Motor neuron (in vitro differentiated cells): ENCODE data around the gene HECTD4. TPM values are rescaled to one million over a fixed set of nuclear protein-coding genes. Genes with fewer than 3 reads are reported as not detected.

Experiments
- ATAC-seq, 8 experiments: fragments of 200-7000 bp; cut with Tn5 transposase; replicated peaks in 6 of 8; 2 replicates each; pipeline ENCODE4 v1.8.0; 2021; ENCODE audit warnings: mild to moderate bottlenecking in 8 of 8, moderate library complexity in 8 of 8
- H3K27ac ChIP-seq, 2 donors: fragments of 250-450 bp; sonication (Bioruptor Pico); 2 replicates each; pipeline ENCODE4 v1.9.0; 2021; ENCODE audit warnings: antibody characterized with exemption in 2 of 2, mild to moderate bottlenecking in 2 of 2, moderate library complexity in 1 of 2
- H3K4me1 ChIP-seq, 2 donors: fragments of 250-450 bp; sonication (Bioruptor Pico); replicated peaks in 1 of 2; 2 replicates each; pipeline ENCODE4 v1.6.1; 2021; ENCODE audit warnings: antibody characterized with exemption in 2 of 2, mild to moderate bottlenecking in 2 of 2, moderate library complexity in 1 of 2
- H3K4me3 ChIP-seq, 5 donors: fragments of 250-450 bp; sonication (Bioruptor Pico); 2 replicates each; pipeline ENCODE4 v1.9.0; 2021; ENCODE audit warnings: antibody characterized with exemption in 5 of 5, mild to moderate bottlenecking in 5 of 5, moderate library complexity in 4 of 5
- WGBS, 10 experiments: fragments of 450-650 bp; shearing (Covaris generic); methylation state at CpG; one replicate each; pipeline ENCODE4 v1.0.0; 2022; 5-methylcytosine and 5-hydroxymethylcytosine counted together
- in situ Hi-C, 9 experiments: fragments of 400-800 bp; cut with MboI; loops; one replicate each; pipeline ENCODE4 v1.15.0; 2021; ENCODE audit warnings: low sequenced_read_pairs in 9 of 9, low pct_unique_long_range_greater_than_20kb in 2 of 9; ENCODE audit not compliant: unreplicated experiment in 9 of 9
- total RNA-seq, 8 experiments: library from RNA; unstranded; fragments of 300-600 nt; gene quantifications; 2 replicates each; pipeline versions ENCODE4 v1.2.3 to v1.2.4, GENCODE V29; 2022

Gene HECTD4
- total RNA-seq, 8 experiments from 2014 or later, result 15.2 to 80.4 (median 40.3) TPM

- peak in 2 of 8 experiments; percentile 3 to 9 for ATAC-seq
- no peaks in the 10 kb centered on the region for H3K4me1 ChIP-seq
- no peak overlapping the region for H3K27ac ChIP-seq
- 87 to 100% (median 93%) methylated on average over 2 to 3 of the region's 7 CpGs; no CpG with 5 or more reads in 7 of the 10 experiments for WGBS, 10 experiments
- H3K4me3 ChIP-seq, result no peak overlapping the region
- in situ Hi-C loops, result no loop called here
Observed at GRCh38 chr12:112169966-112170365, 212.3 kb downstream of the HECTD4 start.

GRCh38 chr12:112169161-112169872, 212.9 kb downstream of the HECTD4 start:
- Histone ChIP-seq H3K4me1 (no peaks in the 10 kb centered on the region), H3K4me3 (no peak overlapping the region), H3K27ac (no peak overlapping the region)
- in situ Hi-C loops, result no loop called here
- 75 to 98% methylated on average over 2 to 5 of the region's 19 CpGs; no CpG with 5 or more reads in 8 of the 10 experiments for WGBS, 10 experiments
- peak in 5 of 8 experiments; percentile 11 to 23 (median 14) for ATAC-seq

GRCh38 chr12:112168561-112168971, 213.7 kb downstream of the HECTD4 start:
- ATAC-seq, result peak in 2 of 8 experiments; percentile 4 to 6
- WGBS, 10 experiments, result 80 to 100% (median 93%) methylated on average over 1 to 3 of the region's 8 CpGs; no CpG with 5 or more reads in 5 of the 10 experiments
- no peak overlapping the region for H3K27ac ChIP-seq
- in situ Hi-C loops, result no loop called here
- no peak overlapping the region for H3K4me3 ChIP-seq
- H3K4me1 ChIP-seq, result no peaks in the 10 kb centered on the region

- in situ Hi-C loops, result no loop called here
- 90 to 100% (median 100%) methylated on average over 1 to 14 of the region's 32 CpGs; no CpG with 5 or more reads in 4 of the 10 experiments for WGBS, 10 experiments
- no peak overlapping the region for H3K27ac ChIP-seq
- no peaks in the 10 kb centered on the region for H3K4me1 ChIP-seq
- ATAC-seq, result no peak
- H3K4me3 ChIP-seq, result no peak overlapping the region
Observed at GRCh38 chr12:112167718-112168525, 214.3 kb downstream of the HECTD4 start.

- WGBS, 10 experiments, result 80 to 100% (median 93%) methylated on average over 1 to 6 of the region's 12 CpGs; no CpG with 5 or more reads in 6 of the 10 experiments
- no peak for ATAC-seq
- in situ Hi-C loops, result no loop called here
- Histone ChIP-seq H3K4me3 (no peak overlapping the region), H3K27ac (no peak overlapping the region), H3K4me1 (no peaks in the 10 kb centered on the region)
Observed at GRCh38 chr12:112167031-112167461, 215.2 kb downstream of the HECTD4 start.

GRCh38 chr12:112166051-112167015, 215.9 kb downstream of the HECTD4 start:
- no peak overlapping the region for H3K4me3 ChIP-seq
- no peak for ATAC-seq
- WGBS, 10 experiments, result 80 to 100% (median 94%) methylated on average over 1 to 11 of the region's 26 CpGs; no CpG with 5 or more reads in 2 of the 10 experiments
- no peaks in the 10 kb centered on the region for H3K4me1 ChIP-seq
- no peak overlapping the region for H3K27ac ChIP-seq
- in situ Hi-C loops, result no loop called here

- Histone ChIP-seq H3K27ac (no peak overlapping the region), H3K4me1 (no peaks in the 10 kb centered on the region), H3K4me3 (no peak overlapping the region)
- WGBS, 10 experiments, result 80 to 100% (median 100%) methylated on average over 1 to 3 of the region's 13 CpGs; no CpG with 5 or more reads in 7 of the 10 experiments
- ATAC-seq, result no peak
- in situ Hi-C loops, result no loop called here
Observed at GRCh38 chr12:112165624-112166023, 216.6 kb downstream of the HECTD4 start.

DNA sequence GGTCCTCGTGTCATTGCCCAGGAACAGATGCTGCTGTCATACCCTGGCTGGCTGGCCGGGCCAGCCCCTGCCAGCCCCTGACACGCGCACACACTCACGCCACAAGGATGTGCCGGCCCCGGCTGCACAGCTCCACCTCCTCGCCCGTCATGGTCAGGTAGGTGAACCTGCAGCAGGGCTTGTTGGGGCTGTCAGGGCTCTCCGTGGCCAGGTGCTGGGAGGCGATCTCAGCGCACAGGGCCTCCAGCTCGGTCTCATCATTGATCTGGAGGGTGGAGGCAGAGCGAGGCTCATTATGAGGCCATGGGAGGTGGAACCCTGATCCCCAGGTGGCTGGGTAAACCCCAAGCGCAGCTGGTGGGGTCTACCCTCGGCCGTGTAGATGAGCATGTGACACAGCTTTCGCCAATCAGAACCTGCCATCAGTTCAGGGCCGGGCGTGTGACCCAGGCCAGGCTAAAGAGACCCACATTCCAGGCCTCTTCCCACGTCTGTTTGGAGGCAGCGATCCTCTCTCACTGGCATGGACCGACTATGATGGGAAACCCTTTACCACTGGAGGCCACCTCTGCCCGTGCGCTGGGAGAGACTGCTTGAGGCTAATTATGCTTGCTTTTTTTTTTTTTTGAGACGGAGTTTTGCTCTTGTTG, 218.1 kb downstream of the HECTD4 start:
- ATAC-seq, result peak in 1 of 8 experiments; percentile 5
- in situ Hi-C loops, result no loop called here
- no peak overlapping the region for H3K27ac ChIP-seq
- H3K4me3 ChIP-seq, result no peak overlapping the region
- 80 to 100% (median 91%) methylated on average over 1 to 9 of the region's 26 CpGs; no CpG with 5 or more reads in 5 of the 10 experiments for WGBS, 10 experiments
- no peaks in the 10 kb centered on the region for H3K4me1 ChIP-seq

- in situ Hi-C loops, result no loop called here
- H3K4me1 ChIP-seq, result no peaks in the 10 kb centered on the region
- ATAC-seq, result peak in 2 of 8 experiments; percentile 13 to 15
- no peak overlapping the region for H3K27ac ChIP-seq
- H3K4me3 ChIP-seq, result no peak overlapping the region
- whole genome bisulfite sequencing, 10 experiments, result 80 to 92% (median 83%) methylated on average over 1 to 10 of the region's 22 CpGs; no CpG with 5 or more reads in 5 of the 10 experiments
Observed at GRCh38 chr12:112163471-112163991, 218.7 kb downstream of the HECTD4 start.

DNA sequence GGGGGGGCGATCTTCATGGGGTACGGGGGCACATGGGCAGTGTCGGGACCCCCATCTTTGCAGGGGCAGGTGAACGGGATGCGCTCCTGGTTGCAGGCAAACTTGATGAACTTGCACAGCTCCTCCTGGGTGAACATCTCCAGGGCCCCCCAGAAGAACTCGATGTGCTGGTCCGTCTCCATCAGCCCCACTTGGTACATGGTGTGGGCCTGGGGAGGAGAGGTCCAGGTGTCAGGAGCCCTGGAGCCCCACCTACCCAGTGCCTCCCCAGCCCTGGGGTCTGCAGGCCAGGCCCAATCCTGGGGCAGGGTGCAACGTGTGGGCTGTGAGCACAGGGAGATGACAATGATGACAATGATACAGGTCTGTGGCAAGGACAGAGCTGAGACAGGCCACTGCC, 219.2 kb downstream of the HECTD4 start:
- 80 to 100% (median 94%) methylated on average over 1 to 2 of the region's 8 CpGs; no CpG with 5 or more reads in 6 of the 10 experiments for WGBS, 10 experiments
- Histone ChIP-seq H3K4me3 (no peak overlapping the region), H3K4me1 (no peaks in the 10 kb centered on the region), H3K27ac (no peak overlapping the region)
- in situ Hi-C loops, result no loop called here
- ATAC-seq, result peak in 2 of 8 experiments; percentile 11 to 14

- 67 to 100% (median 94%) methylated on average over 1 to 10 of the region's 12 CpGs; no CpG with 5 or more reads in 2 of the 10 experiments for WGBS, 10 experiments
- in situ Hi-C loops, result no loop called here
- no peaks in the 10 kb centered on the region for H3K4me1 ChIP-seq
- H3K4me3 ChIP-seq, result no peak overlapping the region
- no peak overlapping the region for H3K27ac ChIP-seq
- no peak for ATAC-seq
Observed at GRCh38 chr12:112162241-112162790, 219.9 kb downstream of the HECTD4 start.
